Heart left ventricle (tissue), 13 donors: ENCODE data around the gene CYB5D1.

Source experiments
- POLR2A ChIP-seq, 2 donors: fragments of 450-650 bp; IDR thresholded peaks; one replicate each; pipeline ENCODE4 v1.6.1; 2017; ENCODE audit warnings: antibody characterized with exemption in 2 of 2, mild to moderate bottlenecking in 2 of 2, moderate library complexity in 2 of 2
- TF ChIP-seq, protein P1 (sequence below), 12 donors: fragments of 200-600 bp; sonication (generic) in 4 of 12; IDR thresholded peaks; one replicate each; pipeline versions ENCODE4 v1.5.0 to v1.8.0; 2018 to 2022; ENCODE audit warnings: antibody characterized with exemption in 12 of 12, mild to moderate bottlenecking in 5 of 12
- donor health status: ischemic (EF 13 %, LVEDD 7.1; RV severe dilation, severe dysfunction).
- donor health status: DM: no; HTN: yes; CAD: no.
- donor health status: DM: no; HTN: no; CAD: no.
- donor health status: ischemic (EF 25% LVEDD 6.9; RV normal size, moderate dysfunction).
- donor health status: ischemic (EF 25% LVEDD 5.7; RV mildly dilated, moderate dysfunction).
- donor health status: ischemic (EF 35%, LVEDD 5.7; RV mildly dilated, moderate dysfunction).
- donor health status: nonischemic (EF 11% LVEDD 7.7; RV severe dilation, severe dysfunction).
- donor health status: DM: yes; HTN: yes; CAD: no.
- donor health status: PGD.
- donor health status: ischemic (EF 29% LVEDD 5.4; RV normal size, mild dysfunction).
- donor health status: nonischemic (EF 23%, LVEDD 6.1; RV moderate dilation, normal function).

DNA sequence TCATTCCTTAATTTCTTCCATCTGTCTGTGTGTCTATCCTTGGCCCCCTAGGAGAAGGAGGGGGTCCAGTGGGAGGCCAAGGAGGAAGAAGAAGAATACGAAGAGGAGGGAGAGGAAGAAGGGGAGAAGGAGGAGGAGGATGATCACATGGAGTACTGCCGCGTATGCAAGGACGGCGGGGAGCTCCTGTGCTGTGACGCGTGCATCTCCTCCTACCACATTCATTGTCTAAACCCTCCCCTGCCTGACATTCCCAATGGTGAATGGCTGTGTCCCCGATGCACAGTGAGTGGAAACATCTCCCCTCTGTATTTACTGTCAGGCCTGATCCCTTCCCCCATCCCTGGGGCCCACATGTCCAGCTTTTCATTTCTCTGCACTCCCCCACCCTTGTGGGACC, 37.1 kb downstream of the CYB5D1 start:
- TF ChIP-seq, protein P1, sequence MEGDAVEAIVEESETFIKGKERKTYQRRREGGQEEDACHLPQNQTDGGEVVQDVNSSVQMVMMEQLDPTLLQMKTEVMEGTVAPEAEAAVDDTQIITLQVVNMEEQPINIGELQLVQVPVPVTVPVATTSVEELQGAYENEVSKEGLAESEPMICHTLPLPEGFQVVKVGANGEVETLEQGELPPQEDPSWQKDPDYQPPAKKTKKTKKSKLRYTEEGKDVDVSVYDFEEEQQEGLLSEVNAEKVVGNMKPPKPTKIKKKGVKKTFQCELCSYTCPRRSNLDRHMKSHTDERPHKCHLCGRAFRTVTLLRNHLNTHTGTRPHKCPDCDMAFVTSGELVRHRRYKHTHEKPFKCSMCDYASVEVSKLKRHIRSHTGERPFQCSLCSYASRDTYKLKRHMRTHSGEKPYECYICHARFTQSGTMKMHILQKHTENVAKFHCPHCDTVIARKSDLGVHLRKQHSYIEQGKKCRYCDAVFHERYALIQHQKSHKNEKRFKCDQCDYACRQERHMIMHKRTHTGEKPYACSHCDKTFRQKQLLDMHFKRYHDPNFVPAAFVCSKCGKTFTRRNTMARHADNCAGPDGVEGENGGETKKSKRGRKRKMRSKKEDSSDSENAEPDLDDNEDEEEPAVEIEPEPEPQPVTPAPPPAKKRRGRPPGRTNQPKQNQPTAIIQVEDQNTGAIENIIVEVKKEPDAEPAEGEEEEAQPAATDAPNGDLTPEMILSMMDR (IDR thresholded peaks at IDR 0.05), result no peak
- no peak for TF ChIP-seq POLR2A (IDR thresholded peaks at IDR 0.05)
